GM21528 (cell line): ENCODE results near the gene ACYP1.

Source experiments
- ATAC-seq: cut with Tn5 transposase; IDR thresholded peaks from one replicate; pipeline ENCODE4 v1.9.1; 2021; ENCODE audit warnings: mild to moderate bottlenecking, moderate library complexity; ENCODE audit not compliant: unreplicated experiment, low FRiP score

Gene ACYP1

GRCh38 chr14:75044322-75044721 is 19.5 kb downstream of the ACYP1 start:
- ATAC-seq: no peak

GRCh38 chr14:75042035-75042434 is 21.8 kb downstream of the ACYP1 start:
- ATAC-seq: no peak

DNA sequence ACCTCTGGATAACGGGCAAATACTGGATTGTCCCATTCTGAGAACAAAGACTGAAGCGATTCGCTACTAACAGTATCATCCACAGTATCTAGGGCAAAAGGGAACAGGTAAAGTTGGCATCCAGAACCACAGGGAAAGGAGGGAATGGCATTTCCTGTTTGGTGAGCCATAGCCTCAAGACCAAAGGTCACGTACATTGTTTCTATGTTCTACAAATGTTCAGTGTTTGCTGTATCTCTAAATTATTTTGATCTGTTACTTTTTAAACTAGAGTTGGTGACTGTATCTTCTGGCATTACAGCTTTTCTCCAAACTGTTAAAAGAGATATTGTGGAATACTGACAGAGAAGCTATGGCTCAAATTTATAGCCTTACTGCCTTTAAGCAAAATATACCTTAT is 22.2 kb downstream of the ACYP1 start:
- no peak for ATAC-seq

- ATAC-seq: no peak
These were observed 22.9 kb downstream of the ACYP1 start for GRCh38 chr14:75040959-75041358.

- no peak for ATAC-seq
These were observed 23.3 kb downstream of the ACYP1 start for GRCh38 chr14:75040507-75040906.

DNA sequence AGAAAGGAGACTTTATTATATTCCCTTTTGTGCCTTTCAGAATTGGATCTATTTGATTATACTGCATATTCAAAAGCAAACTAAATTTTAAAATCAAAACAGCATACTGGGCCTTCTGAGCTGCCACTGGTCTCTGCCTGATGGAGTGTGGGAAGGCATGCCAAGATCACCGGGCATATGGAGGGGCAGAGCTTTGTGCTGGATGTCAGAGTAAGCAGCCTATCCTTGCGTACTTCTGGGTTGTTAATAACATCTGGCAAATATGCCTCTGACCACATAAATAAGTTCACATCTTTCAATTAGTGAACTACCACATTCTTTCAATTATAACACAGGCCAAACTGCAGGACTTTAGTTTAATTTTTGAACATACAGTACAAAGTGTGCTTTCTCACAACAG is 30.9 kb downstream of the ACYP1 start:
- ATAC-seq: no peak

DNA sequence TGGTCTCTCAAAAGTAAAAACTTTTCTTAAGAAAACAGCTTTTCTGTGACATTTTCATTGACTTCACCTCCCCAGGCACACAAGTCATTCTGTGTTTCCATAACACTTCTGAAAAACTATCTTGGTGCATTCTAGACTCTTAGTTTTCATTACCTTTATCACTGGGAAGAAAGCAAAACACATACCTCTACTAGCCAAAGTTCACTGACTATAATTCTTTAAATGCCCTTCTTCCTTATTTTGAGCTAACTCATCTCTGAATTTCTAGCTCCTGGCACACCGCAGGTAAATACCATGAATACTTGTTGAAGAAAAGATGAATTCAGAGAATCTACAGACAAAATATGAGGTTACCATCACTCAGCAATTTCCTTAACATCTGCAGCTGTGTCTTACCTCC is 33.7 kb downstream of the ACYP1 start:
- no peak for ATAC-seq

- no peak for ATAC-seq
These were observed 37.9 kb downstream of the ACYP1 start for GRCh38 chr14:75025876-75026275.

GRCh38 chr14:75025082-75025481 is 38.7 kb downstream of the ACYP1 start:
- no peak for ATAC-seq

DNA sequence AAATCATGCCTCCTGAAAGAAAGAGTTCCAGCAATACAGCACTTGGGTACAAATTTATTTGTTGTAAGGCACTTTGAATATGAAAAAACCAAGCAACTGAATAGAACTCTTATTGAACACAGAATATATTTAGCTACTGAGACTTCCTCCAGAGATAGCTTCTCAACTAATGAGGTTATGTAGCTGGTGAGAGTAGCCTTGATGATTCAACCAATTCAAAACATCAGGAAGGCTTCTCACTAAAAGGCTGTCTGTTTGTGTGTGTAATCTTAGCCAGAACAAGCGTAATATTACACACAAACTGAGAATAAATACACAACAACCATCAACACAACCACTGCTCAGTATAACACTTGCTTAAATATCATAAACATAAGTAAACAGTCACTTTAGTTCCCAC is 40.7 kb downstream of the ACYP1 start:
- no peak for ATAC-seq

DNA sequence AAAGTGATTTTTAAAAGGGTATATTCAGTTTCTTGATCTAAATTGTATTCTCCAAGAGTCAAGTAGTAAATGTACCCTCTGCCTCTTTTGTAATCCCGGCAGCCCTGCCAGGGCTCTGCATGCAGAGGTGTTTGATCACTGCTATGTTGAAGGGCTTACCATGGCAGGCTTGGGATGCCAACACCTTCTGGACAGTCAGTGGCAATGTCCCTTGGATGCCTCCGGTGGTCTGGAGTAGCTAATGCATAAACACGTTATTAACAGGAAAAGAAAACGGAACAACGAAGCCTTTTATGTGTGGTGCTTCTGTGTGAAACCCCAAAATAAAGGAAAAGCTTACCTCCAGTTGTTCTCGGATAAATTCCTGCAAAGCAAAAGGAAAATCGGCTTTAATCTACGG is 41.2 kb downstream of the ACYP1 start:
- no peak for ATAC-seq

DNA sequence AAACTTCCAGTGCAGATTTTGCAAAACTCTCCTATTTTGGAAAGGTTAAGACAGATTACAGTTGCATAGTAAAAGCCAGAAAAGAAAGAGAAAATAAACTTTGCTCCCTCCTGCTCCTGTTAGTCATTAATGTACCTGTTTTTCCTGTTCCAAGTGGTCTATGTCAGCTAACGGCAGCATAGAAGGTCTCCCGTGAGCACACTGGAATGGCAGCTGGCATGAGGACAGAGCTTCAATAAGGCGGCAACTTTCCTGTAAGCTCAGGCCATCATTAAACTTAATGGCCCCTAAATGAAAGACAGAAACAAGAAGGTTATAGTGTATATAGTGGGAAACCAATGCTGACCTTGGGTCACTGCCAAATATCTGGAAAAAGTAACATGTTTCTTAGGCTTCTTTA is 45.1 kb downstream of the ACYP1 start:
- ATAC-seq: no peak

DNA sequence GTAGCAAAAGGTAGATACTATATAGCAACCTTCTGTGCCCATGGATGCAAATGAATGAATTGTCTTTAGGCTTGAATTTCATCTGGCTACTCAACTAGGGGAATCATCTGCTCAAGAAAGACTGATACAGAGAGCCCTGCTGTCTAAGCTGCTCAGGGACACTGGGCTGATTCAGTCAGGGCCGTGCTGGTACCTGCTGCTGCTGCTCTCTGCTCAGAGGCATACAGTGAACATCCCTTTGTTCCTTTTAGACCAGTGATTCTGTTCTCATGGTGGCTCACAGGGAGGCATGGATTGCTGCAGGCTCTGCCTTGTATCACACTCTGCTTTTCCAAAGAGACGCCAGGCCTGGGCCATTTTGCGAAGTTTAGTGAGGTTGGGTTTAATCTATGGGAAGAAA is 47.0 kb downstream of the ACYP1 start:
- ATAC-seq: no peak

DNA sequence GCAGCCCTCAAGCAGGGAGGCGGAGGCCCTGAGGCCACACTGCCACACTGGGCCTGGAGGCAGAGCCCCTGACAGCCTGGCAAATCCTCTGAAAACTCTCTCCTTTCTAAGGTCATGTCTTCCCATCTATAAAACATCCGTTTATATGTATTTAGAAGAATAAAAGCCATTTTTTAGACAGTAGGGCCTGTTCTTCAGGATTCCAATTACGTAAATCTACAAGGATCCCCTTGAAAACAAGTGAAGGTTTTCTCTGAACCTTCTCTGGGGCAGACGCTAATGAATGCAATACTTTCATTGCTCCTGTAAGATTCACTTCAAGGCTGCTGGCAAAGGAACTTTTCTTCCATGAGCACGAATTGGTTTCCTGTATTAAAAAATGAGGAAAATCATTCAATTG is 48.3 kb downstream of the ACYP1 start:
- ATAC-seq: no peak

GRCh38 chr14:75013290-75013689 is 50.5 kb downstream of the ACYP1 start:
- ATAC-seq: no peak

DNA sequence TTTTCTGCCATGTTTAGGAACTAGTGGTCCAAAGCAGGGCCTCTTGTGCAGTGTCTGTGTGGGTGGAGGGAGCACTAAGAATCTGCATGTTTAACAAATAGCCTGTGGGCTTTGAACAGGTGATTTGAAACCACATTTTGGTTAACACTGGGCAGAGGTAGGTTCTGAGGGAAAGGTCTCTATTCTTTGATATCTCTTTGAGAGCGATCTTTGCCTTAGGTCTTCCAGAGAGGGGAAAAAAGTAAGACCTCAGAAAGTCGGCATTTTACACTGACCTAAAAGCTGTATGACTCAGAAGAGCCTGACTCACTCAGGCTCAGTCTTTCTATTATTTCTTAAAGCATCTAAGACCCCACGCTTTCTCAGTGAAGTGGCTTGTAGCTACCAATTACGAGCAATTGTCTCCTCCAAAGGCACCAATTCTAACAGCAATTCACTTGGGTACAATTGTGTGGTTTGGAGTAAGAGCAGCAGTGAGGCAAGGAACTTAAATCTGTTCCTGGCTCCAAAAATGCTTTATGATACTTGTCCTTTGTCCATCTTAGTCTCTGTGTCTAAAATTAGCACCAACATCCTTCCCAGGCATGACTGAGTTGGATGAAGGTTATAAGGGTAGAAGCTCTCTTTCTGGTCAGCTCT is 52.3 kb downstream of the ACYP1 start:
- no peak for ATAC-seq

GRCh38 chr14:75010472-75011093 is 53.2 kb downstream of the ACYP1 start:
- no peak for ATAC-seq

- no peak for ATAC-seq
These were observed 54.6 kb downstream of the ACYP1 start for GRCh38 chr14:75009176-75009575.

DNA sequence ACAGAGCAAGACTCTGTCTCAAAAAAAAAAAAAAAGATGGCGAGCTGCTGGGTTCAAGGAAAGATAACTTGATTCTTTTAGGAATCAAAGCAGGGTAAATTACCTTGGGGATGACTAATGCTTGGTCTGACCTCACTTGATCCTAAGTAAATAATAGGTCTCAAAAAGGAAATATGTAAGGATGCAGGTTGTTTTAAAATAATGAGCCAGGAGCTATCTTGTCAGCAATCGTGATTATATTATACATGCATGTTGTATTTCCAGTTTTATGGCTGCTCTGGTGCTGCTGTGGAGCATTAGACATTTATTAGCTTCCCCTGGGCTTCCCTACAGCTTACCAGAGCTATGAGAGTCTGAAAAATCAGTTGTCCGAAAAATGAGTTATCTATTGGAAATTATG is 58.5 kb downstream of the ACYP1 start:
- no peak for ATAC-seq

DNA sequence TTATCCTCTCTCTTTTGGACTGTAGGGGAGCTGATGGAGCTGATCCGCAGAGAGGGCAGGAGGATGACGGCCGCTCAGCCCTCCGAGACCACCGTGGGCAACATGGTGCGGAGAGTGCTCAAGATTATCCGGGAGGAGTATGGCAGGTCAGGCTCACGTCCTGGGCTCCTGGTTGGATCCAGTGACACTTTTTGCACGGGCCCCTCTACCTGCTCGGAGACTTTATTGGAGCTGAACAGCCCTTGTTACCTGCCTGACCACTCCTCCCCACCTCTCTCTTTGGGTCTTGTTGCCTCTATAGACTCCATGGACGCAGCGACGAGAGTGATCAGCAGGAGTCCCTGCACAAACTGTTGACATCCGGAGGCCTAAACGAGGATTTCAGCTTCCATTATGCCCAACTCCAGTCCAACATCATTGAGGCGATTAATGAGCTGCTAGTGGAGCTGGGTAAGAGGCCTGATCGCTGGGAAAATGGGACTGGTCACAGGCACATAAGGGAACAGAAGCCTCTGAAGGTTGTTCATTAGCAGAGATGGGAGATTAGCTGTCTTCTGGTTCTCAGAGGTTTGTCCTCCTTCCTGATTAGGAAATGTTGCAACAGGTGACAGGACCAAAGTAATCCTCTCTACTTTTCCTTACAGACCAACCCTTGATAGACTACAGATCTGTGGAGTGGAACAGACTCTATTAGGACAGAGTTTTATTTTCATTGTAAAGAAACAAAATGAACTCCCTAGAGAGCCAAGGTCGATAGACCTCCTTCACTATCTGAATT is 60.4 kb downstream of the ACYP1 start:
- ATAC-seq: peak; percentile 15
